HepG2 (cell line): Measurements from ENCODE around the gene IFIT3.

Source experiments
- RXRA ChIP-seq: sonication (generic); formaldehyde crosslinking; IDR thresholded peaks from 2 replicates; pipeline ENCODE4 v1.5.1; 2020; ENCODE audit warnings: missing genetic modification reagents
- TF ChIP-seq, protein P1 (sequence below): sonication (generic); formaldehyde crosslinking; IDR thresholded peaks from 2 replicates; pipeline ENCODE4 v1.5.0; 2020; ENCODE audit warnings: mild to moderate bottlenecking, missing genetic modification reagents, moderate library complexity

DNA sequence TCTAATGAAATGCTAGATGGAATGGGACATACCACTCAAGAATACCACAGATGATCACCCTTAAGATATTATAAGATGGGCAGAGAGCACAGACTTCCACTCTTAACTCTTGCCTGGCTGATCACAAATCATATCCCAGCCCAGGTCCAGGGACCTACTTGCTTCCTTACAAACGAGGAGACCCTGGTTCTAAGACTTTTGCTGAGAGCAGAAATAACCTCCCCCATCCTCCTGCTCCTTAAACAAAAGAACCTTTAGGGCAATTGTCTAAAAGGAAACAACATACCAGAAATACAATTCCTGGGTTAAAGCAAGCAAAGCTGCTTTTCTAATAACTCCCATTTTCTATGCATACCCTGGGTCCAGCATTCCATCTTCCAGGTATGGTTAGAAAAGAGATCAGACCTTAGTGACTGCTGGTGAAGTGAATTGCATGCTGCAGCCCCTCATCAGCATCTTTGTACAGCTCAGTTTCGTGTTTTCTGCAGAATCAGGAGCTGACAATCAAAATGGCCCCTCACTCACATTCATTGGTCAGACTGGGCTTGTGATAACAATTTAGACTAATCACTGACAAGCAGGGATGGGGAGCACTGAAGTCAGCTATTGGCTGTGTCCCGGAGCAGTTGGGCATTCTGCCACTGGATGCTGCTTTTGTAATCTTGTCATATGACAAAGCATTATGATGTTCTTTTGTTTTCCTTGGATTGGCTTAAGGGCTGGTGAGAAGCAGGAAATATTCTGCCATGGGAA lies 14.6 kb downstream of the IFIT3 start:
- TF ChIP-seq, protein P1, sequence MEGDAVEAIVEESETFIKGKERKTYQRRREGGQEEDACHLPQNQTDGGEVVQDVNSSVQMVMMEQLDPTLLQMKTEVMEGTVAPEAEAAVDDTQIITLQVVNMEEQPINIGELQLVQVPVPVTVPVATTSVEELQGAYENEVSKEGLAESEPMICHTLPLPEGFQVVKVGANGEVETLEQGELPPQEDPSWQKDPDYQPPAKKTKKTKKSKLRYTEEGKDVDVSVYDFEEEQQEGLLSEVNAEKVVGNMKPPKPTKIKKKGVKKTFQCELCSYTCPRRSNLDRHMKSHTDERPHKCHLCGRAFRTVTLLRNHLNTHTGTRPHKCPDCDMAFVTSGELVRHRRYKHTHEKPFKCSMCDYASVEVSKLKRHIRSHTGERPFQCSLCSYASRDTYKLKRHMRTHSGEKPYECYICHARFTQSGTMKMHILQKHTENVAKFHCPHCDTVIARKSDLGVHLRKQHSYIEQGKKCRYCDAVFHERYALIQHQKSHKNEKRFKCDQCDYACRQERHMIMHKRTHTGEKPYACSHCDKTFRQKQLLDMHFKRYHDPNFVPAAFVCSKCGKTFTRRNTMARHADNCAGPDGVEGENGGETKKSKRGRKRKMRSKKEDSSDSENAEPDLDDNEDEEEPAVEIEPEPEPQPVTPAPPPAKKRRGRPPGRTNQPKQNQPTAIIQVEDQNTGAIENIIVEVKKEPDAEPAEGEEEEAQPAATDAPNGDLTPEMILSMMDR (CRISPR knock-in tag): no peak
- TF ChIP-seq RXRA (CRISPR knock-in tag): no peak
